GM06990 (cell line): ENCODE results near the gene SARS1.
"Not testable (repeated sequence)": the region's sequence is repeated elsewhere in the genome, so short reads cannot be mapped to it uniquely, and the experiment has no call there.

Experiments used
- DNase-seq: peaks from one replicate; pipeline ENCODE4 v3.0.0-alpha.2; 2011; ENCODE audit not compliant: insufficient read length; ENCODE audit errors: extremely low read depth
- H3K27me3 ChIP-seq: replicated peaks from 2 replicates; pipeline ENCODE4 v1.6.0; 2011; ENCODE audit warnings: low read length; ENCODE audit not compliant: control insufficient read depth, insufficient read depth
- H3K36me3 ChIP-seq: 2 replicates; pipeline ENCODE4 v1.5.1; 2011; ENCODE audit warnings: low read length; ENCODE audit not compliant: control insufficient read depth, insufficient read depth
- H3K4me3 ChIP-seq: replicated peaks from 2 replicates; pipeline ENCODE4 v1.5.1; 2011; ENCODE audit warnings: low read depth, mild to moderate bottlenecking, control low read depth, low read length
- CTCF ChIP-seq: IDR thresholded peaks from 2 replicates; pipeline ENCODE4 v1.5.1; 2011; ENCODE audit warnings: low read length, control low read depth, mild to moderate bottlenecking, inconsistent platforms; ENCODE audit not compliant: insufficient read depth, poor library complexity, severe bottlenecking

SARS1 gene

GRCh38 chr1:109283748-109284600, 70.3 kb downstream of the SARS1 start:
- no peak for DNase-seq
- no peak for TF ChIP-seq CTCF
- Histone ChIP-seq H3K4me3 (peak overlapping the region; percentile 85), H3K27me3 (no peaks in the 10 kb centered on the region), H3K36me3 (no peaks in the 10 kb centered on the region)

GRCh38 chr1:109286762-109287161, 73.0 kb downstream of the SARS1 start:
- H3K36me3 ChIP-seq, H3K4me3 ChIP-seq, H3K27me3 ChIP-seq, DNase-seq: not testable (repeated sequence)
